HG03469 (cell line): ENCODE measurements around the gene SLC25A12.

Experiments
- ATAC-seq: cut with Tn5 transposase; IDR thresholded peaks from one replicate; pipeline ENCODE4 v1.9.1; 2021; ENCODE audit warnings: mild to moderate bottlenecking, moderate library complexity, moderate number of reproducible peaks; ENCODE audit not compliant: unreplicated experiment

Gene SLC25A12

DNA sequence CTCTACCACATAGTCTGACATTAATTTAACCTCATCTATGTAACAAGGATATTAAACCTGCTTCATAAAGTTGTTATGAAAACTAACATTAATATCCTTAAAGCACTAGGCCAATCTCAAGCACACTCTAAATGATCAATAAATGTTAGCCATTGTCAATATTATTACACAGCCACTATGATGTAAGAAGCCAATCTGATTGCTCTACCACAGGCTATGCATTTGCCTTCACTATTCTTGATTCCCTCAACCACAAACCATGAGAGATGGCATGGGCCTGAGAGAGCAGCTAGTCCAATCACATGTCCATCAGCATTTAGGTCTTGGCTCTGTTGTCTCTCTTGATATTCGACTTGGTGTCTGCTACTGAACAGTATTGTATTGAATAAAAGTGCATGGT is 4.2 kb downstream of the SLC25A12 start:
- no peak for ATAC-seq

DNA sequence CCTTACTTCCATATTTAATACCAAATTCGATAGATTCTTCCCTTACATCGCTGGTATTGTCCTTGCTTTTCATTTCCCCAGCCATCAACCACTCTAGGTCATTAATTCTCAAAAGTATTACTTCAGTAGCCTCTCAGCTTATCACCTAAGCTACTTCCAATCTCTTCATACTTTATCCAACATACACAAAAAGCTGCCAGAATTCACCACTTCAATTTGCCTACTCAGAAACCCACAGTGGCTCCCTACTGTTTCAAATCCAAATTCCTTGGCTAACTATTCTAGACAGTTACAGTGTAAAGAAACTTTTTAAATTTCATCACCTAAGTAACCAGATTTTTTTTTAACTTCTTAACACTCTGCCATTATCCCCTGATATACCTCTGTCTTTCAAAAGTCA is 4.7 kb downstream of the SLC25A12 start:
- no peak for ATAC-seq

DNA sequence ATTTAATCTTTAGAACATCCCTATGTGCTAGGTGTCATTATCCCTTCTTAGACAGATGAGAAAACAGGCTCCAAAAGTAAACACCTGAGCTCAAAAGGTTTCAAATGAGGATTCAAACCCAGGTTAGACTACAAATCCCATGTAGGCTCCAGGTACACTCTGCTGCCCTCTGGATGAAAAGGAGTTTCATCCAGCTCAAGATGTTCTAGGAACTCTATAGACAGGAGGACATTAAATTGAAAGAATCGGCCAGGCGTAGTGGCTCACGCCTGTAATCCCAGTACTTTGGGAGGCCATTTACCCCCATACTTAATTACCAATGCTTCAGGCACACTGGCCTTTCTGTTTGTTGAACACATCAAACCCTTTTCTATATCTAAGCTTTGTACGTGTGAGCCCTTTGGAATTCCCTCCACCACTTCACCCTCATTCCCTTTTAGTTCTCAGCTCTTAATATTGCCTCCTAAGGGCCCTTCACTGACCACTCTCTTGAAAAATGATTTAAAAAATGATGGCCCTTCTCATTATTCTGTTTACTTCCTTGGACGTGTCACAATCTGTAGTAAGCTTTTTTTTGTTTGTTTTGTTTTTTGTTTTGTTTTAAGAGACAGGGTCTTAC is 10.7 kb downstream of the SLC25A12 start:
- ATAC-seq = no peak

DNA sequence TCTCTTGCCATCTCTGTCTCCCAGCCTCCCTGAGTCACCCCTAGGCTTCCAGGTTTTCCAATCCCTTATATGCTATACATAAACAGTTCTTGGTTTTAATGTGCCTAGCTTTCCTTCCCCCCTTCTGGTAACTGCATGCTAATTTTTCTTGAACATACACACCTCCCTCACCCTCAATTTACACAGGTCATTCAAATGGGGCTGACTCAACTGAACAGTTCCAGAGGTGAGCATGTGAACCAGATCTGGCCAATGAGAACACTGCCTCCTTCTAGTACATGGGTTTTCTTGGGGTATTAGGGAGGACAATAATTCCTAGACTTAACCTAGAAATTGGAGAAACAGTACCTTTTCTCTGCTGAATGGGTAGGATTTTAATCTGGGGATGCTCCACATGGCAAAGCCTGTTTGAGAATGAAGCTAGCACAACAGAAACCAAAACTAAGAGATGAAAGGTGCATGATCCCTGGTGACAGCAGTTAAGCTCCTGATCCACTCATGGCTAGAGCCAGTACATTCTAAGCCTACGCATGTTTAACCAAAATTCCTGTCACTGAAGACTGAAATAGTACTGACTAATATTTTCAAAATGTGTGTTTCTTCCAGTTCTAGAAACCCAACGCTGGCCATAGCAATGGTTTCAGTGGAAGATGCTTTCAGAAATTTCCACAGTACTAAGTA is 11.8 kb downstream of the SLC25A12 start:
- no peak for ATAC-seq

DNA sequence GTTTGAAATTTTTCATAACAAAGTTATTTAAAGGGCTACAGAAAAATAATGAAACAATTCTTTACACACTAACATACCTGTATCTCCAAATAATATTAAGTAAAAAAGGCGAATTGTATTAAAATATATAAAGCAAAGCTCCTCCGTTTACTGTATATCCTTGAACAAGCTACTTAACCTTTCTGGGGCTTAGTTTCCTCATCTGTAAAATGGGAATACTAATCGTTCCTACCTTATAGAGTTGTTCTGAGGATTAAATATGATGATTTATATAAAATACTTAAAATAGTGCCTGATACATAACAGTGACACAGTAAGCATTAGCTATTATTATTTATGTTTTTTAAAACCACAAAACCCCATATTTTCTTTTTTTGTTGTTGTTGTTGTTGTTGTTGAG is 13.3 kb downstream of the SLC25A12 start:
- ATAC-seq = no peak

DNA sequence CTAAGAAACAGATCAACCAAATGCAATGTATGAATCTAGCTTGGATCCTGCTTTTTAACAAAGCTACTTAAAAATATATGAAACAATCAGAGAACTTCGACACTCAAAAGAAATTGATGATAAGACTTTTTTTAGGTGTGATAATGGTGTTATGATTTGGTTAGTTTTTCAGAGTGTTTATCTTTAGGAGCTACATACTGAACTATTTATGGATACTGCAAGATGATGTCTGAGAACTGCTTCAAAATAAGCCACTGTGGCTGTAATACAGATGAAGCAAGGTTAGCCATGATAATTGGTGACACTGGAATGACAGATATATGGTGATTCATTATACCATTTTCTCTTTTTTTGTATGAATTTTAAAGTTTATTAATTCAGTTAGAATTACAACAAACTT is 14.2 kb downstream of the SLC25A12 start:
- ATAC-seq = no peak

DNA sequence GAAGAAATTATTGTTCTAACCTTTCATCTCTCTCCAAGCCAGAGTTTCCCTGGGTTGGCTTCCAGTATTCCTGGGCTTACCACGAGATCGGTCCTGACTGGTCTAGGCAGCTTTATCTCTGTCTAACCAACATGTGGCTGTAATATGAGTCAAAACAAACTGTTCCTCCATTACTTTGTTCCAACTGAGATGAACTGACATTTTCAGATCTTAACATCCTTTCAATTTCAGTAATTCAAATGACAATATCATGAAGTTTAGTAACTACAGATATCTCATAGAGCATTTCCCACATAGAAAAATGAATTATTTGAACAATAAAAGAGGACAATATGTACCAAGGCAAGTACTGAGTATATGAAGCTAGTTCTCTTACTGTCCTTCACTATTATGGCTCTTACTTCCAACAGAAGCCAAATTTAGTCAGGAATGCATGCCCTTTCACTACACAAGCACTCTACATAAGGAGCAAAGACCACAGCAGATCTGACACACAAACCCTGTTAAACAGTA is 15.5 kb downstream of the SLC25A12 start:
- no peak for ATAC-seq

DNA sequence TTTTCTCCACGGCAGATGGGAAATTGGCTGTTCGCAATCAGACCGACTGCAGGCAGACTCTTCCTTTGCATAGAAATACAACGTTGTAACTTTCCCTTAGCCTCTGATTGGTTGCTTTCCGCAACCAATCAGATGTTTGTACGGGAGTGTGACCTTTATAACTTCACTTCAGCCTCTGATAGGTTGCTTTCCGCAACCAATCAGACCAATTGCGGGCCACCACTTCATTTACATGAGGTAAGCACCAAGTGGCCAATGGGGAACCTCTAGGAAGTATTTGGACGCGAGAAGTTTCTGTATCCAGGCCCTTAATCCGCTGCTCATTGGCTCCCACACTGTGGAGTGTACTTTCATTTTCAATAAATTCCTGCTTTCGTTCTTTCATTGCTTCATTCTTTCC is 19.1 kb downstream of the SLC25A12 start:
- ATAC-seq = no peak

DNA sequence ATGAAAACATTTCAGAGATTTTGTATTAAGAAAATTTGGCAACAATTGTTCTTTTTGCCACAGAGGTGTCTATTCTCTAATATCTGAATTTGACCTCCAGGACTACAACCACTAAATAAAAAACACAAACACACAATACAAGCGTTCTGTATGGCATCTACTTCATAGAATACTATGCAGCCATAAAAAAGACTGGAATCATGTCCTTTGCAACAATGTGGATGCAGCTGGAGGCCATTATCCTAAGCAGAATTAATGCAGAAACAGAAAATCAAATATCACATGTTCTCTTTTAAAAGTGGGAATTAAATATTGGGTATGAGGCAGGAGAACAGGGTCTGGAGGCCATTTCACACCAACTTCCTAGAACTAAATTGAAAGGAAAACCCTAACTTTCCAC is 19.5 kb downstream of the SLC25A12 start:
- ATAC-seq = no peak

DNA sequence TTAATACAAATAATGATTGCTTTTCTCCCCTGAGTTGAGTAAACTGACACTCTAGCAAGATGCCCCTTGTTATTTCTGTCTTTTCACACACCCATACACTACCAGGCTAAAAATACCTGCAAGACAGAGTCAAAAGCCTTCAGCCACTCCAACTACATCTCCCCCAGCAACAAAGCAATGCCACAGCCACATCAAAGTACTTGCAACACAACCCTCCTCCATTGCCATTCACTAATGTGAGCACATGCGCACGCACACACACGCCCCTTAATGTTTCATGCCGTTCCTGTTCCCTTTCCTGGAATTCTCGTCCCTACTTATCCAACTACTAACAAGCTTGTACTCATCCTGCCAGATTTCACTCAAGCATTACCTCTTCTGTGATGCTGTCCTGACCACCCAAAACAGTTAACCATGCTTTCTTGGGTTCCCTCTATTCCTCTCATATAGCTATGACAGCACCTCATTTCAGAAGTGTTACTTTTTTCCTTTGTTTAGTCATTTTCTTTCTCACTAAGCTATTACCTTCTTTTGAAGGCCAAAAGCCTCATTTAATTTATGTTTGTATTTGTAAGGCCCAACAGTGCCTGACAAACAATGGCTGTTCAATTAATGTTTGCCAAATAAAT is 29.6 kb downstream of the SLC25A12 start:
- no peak for ATAC-seq

DNA sequence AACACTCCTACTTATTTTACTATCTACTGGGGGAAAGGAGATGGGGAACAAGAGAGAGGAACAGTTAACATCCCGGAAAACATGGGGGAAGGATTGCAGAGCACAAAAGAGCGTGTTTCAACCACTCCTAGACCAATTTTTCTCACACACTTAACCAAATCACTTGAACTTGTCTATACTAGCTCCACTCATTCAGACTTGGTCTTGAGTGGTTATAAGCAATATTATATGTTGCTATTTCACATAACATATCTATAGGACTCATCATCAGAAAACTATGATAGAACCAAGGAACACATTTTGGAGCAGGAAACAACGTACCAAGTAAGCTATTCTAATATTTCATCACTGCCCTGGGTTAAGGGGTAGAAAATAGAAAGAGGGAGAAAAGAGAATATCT is 31.5 kb downstream of the SLC25A12 start:
- no peak for ATAC-seq

DNA sequence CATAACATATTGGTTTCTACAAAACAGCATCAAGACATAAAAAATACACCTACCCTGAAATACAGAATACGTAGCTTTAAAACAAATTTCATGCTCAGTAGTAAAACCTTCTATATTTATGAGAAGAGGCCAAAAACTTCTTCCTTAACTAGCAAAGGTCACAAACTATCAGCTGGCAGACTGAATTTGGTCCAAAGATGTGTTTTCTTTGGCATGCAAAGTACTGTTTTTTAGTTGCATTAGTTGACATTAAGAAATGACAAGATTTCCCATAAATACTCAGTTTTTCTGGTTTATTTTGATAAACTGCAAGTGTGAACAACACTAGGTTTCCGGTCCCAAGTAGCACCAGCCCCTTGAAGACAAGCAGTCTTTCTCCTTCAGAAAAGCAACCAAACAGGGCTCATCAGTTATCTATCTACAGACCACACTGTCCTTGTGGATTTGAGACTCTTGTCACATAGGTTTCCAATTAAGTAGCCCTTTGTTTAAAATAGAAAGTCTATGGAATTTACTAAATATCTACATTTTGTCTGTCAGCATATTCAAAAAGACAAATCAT is 35.6 kb downstream of the SLC25A12 start:
- no peak for ATAC-seq

DNA sequence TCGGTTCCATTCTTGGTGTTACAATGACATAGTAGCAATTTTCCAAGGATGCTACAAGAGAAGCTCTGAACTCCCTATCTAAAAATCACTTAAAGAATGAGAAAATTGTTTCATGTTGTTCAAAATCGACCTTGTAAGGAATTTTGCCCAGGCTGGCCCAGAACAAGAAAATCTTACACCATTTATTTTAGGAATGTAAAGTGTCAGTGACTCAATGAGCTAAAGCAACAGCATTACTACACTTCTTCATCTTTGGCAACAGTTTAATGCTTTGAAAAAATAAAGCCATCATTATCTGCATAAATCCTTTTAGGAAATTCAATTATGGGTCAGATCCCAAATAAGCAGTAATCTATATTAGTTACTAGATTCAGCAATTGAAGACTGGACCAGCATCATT is 38.6 kb downstream of the SLC25A12 start:
- no peak for ATAC-seq

DNA sequence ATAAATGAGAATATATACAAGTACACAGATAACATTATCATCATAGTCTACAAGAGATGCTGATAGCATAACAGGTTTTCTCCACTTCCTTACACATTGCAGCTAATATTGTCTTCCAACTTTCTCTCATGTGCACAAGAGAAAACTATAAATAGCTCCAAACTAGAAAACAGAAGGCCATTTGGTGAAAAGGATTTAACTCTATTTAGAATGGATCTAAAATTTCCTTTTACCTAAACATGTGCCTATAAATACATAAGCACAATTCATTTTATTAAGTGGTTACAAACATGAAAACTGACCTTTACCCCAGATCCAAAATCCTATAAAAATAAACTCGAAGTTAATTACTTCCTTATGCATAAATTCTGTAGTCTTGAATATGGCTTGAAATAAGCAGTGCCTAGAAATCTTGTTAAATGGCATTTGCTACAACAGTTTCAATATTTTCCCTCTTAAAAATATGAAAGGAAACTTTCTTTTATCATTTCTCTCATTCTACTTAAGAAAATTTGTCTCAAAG is 41.6 kb downstream of the SLC25A12 start:
- ATAC-seq = no peak

DNA sequence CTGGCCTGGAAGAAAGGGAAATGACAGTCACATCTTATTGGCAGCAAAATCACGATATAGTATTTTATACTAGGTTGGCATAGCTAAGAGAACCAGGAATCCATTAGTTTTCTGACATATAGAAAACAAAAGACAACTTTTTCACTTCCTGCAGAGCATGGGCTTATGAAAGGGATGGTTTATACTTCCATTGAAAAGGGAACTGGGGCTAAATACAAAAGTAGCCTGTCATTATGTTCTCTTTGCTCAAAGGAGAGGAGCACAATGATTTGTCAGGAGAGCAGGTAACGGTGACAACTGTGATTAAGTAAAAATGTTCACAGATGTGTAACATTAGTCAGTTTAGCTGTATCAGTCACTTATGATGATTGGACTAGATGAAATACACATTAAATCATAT is 46.4 kb downstream of the SLC25A12 start:
- ATAC-seq = no peak

DNA sequence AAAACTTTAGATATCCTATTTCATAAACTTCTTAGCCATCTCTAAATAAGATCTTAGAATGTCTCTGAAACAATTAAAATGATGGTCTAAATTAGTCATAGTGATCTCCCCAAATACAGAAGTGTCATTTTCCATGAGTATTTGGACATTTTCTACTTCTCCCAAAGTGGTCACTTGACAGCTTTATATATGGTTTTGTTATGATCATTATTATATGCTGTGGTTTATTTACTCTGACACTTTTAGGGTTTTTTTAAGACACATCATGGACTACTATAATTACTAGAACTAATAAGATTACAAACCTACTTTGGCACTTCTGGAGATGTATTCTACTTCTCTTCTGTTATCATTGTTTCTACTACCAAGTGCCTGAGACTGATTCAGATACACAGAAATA is 47.1 kb downstream of the SLC25A12 start:
- no peak for ATAC-seq

DNA sequence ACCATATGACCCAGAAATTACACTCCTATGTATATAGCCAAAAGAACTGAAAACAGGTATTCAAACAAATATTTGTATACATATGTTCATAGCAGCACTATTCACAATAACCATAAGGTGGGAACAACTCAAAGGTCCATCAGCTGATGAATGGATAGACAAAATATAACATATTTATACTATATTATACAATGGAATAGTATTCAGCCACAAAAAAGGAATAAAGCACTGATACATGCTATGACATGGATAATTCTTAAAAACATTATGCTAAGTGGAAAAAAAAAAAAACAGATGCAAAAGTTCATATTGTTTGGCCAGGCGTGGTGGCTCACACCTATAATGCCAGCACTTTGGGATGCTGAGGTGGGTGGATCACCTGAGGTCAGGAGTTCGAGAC is 52.0 kb downstream of the SLC25A12 start:
- no peak for ATAC-seq

DNA sequence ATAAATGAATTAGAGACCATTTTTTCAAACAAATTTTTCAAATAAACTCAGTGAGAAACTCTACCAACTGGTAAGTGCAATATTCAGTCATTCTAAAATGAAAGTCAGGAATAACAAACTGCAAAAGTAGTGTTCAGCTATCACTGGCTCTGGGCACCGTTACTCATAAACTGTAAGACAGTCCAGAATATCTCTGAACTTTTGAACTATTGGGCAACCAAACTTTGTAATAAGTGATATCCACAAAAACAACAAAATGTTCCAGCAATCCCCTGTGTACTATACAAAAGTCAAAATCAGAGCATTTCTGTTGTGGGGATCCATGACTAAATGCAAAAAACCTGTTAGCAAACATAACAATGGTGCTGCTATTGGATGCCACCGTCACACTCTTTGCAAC is 56.3 kb downstream of the SLC25A12 start:
- no peak for ATAC-seq

DNA sequence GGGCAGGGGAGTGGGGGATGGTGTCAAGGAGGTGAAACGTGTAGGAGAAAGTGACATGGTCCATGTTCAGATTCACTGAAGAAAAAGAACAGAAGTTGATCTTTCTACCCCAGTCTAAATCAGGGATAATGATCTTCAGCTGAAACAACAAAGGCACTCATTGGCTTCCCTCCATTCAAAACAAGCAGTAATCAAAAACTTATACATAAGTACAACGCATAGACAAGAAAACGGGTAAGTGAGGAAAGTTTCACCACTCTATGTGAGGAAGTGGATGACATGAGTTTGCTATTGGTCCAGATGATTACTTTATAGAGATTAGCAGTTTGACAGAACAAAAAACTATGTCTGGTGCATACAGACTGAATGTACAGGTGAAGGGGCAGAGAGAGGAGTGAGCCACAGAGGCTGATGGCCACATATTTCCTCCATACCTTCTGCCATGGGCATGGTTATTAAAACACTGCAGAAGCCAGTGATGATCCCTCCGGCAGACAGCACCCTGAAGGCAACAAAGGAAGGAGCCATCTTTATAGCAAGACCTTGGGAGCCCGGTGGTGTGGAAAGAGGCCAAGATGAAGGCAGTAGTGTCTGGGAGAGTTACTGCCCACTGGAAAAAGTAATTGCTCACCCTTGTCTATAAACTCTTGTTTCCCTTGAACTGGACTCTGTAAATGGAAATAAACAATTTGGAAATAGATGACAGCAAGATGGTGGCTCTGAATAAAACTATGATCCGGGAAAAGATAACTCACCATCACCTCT is 57.7 kb downstream of the SLC25A12 start:
- no peak for ATAC-seq

DNA sequence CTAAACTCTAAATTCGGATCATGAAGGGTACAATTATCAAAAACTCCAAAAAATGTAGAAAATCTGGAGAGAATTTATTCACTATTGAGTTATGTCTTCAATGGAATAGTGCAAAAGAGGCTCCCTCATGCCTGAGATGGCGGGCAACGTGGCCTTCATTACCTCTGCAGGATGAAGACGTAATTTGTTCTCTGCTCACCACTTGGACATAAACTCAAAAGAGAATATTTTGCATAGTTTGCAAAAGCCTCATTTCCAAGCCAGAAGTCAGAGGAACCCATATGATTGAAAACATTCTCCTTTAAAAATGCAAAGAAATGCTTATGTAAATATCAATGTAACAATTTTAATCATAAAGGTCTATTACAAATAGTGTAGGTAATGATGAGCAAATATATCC is 58.7 kb downstream of the SLC25A12 start:
- ATAC-seq = no peak

DNA sequence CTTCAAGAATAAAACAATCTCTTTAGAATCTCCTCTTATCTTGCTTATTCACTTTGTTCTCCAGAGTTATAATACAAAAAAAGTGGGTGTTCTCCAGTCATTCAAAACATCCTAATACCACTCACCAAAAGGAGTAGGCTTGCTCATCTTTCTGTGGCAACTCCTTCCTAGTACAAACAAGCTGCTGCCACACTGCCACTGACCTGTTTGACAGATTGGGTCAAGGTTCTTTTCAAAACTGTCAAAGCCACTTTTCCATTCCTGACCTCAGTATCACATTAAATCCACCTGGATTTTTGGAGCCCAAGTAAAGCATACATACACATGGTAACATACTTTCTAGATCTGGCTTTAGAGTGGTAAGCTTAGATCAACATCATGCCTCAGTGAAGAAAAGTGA is 59.8 kb downstream of the SLC25A12 start:
- ATAC-seq = no peak
